ENCODE data around the gene NINL.

DNA sequence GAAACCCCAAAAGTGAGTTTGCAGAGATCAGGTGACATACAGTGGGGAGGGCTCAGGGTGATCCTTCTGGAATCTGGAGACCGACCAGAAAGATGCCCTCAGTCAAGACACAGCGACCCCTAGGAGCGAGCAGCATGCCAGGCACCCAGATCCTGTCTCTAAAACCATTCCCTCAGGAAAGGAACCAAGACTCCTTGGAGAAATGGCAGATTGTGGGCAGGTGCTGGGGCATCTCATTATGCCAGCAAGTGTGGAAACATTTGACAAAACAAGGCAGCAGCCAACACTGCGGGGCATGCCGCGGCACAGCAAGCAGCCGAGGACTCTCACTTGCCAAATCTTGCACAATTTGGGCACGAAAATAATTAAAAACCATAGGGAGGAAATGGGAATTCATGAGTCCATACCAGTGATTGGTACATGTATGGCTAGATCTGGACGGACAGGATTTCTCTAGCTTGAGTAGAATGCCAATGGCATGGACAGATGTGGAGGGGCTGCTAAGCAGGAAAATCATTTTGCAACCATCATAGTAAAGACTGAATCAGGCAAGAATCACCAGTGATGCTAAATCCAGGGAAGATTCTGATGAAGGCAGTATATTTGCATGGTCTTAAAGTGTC, 101.0 kb downstream of the NINL start:
- TF ChIP-seq, protein P1, sequence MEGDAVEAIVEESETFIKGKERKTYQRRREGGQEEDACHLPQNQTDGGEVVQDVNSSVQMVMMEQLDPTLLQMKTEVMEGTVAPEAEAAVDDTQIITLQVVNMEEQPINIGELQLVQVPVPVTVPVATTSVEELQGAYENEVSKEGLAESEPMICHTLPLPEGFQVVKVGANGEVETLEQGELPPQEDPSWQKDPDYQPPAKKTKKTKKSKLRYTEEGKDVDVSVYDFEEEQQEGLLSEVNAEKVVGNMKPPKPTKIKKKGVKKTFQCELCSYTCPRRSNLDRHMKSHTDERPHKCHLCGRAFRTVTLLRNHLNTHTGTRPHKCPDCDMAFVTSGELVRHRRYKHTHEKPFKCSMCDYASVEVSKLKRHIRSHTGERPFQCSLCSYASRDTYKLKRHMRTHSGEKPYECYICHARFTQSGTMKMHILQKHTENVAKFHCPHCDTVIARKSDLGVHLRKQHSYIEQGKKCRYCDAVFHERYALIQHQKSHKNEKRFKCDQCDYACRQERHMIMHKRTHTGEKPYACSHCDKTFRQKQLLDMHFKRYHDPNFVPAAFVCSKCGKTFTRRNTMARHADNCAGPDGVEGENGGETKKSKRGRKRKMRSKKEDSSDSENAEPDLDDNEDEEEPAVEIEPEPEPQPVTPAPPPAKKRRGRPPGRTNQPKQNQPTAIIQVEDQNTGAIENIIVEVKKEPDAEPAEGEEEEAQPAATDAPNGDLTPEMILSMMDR (IDR thresholded peaks at IDR 0.05) = no peak
- TF ChIP-seq POLR2A (IDR thresholded peaks at IDR 0.05) = no peak

Data from Peyer's patch (tissue), 4 donors.